Superior temporal gyrus (tissue), 1 donor: Measurements from ENCODE around the gene GPR4.

ENCODE experiments used
- DNase-seq: peaks from one replicate; pipeline ENCODE4 v3.0.0-alpha.2; 2016; ENCODE audit errors: extremely low spot score

The GPR4 gene

DNA sequence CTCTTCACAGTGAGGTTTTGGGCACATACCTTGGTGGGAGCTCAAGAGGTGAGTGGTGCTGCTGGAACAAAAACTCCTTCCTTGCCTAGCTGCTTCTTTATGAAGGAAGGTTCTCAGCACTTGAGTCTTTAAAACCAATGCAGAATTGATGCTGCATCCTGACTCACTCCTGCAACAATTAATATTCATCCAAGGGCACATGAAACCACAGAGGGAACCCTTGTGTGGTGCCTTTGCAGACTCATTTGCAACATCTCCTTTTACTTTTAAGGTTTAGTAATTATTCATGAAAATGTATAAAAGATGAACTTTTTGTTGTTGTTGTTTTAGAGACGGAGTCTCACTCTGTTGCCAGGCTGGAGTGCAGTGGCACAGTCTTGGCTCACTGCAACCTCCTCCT lies 47.5 kb downstream of the GPR4 start:
- no peak for DNase-seq

DNA sequence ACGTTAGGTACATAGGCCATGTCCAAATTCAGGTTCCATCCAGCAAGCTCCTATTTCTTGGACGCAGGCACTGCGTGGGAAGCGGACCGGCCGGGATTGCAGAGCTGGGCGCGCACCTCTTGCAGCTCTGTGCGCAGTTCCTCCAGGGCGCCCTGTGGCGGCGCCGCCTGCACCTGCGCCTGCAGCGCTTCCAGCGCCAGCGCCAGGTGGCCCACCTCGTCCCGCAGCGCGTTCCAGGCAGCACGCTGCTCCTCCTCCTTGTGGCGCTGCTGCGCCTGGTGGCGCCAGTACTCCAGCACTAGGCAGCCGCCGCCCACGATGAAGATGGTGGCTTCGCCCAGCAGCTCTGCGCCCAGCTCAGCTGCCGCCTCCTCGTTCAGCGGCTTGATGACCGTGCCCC lies 48.5 kb downstream of the GPR4 start:
- no peak for DNase-seq

DNA sequence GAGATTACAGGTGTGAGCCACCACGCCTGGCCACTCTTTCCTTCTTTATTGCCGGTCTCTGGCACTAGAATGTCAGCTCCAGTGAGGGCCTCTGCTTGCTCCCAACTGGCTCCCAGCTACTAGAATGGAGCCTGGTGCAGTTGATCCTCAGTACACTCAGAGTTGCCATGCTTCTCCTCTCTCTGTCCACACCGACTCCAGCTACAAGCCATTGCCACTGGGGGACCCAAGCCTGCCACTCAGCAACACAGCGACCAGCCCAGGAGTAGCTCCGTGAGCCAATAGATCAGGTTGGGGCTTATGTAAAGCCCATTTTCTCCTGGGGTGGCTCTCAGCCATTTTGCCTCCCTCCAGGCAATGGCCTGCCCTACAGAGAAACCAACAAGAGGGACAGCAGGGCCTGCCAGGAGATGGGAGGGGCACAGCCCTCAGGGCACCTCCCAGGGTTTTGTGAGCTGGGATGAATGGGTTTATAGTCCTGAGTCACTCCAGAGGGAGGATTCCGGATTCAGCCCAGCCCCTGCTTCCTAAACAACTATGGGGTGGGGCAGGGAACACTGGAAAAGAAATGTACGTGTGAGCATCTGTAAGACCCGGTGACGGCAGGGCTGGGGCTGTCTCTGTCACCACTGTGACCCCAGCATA lies 53.9 kb downstream of the GPR4 start:
- DNase-seq: no peak

DNA sequence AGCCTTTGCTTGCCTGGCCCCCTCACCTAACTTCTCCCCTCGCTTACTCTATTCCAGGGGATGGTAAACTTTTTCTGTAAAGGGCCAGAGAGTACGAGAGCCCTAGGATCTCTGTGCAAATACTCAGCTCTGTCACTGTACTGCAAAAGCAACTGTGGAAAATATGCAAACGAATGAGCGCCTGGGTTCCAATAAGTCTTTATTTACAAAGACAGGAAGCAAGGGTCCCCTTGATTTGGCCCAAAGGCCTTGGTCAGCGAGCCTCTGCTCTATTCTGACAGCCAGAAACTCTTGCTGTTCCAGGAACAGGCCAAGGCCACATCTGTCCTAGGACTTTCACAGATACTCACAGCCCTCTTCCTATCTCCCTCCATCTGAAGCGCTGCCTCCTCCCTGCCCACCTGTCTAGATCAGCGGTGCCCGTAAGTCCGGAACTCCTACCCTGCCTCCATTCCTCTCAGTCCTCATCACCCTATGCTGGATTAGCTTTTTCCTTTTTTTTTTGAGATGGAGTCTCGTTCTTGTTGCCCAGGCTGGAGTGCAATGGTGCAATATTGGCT lies 54.7 kb downstream of the GPR4 start:
- DNase-seq: no peak

DNA sequence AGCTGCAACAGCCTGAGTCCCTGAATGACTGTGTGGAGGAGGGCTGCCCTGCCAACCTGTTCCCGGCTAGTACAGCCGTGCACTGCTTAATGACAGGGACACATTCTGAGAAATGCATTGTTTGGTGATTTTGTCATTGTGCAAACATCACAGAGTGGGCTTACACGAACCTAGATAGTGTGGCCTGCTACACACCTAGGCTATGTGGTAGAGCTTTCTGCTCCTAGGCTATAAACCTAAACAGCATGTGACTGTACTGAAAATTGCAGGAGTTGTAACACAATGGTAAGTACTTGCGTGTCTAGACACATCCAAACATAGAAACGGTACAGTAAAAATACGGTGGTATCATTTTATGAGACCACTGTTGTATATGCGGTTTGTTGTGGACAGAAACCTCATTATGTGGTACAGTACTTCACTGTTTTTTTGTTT lies 59.8 kb downstream of the GPR4 start:
- DNase-seq: no peak
